Endodermal cell (in vitro differentiated cells): ENCODE data around the gene ABHD2. TPM values are rescaled to one million over a fixed set of nuclear protein-coding genes. Genes with fewer than 3 reads are reported as not detected.
A peak's percentile ranks its signal among the peaks of the same experiment; 100 is the strongest.

ENCODE experiments used
- DNase-seq: peaks from one replicate; pipeline ENCODE4 v3.0.0-alpha.2; 2017
- H3K27ac ChIP-seq: 2 replicates; pipeline ENCODE4 v1.5.1; 2013; ENCODE audit warnings: mild to moderate bottlenecking, low read depth, low read length, moderate library complexity
- H3K27me3 ChIP-seq: 2 replicates; pipeline ENCODE4 v1.6.1; 2013; ENCODE audit warnings: mild to moderate bottlenecking, low read length, moderate library complexity; ENCODE audit not compliant: insufficient read depth, control insufficient read depth, poor library complexity, severe bottlenecking
- H3K36me3 ChIP-seq: 2 replicates; pipeline ENCODE4 v1.7.0; 2013; ENCODE audit warnings: mild to moderate bottlenecking, low read length, moderate library complexity; ENCODE audit not compliant: control insufficient read depth, insufficient read depth
- H3K4me1 ChIP-seq: one replicate; pipeline ENCODE4 v1.7.0; 2013; ENCODE audit warnings: low read length; ENCODE audit not compliant: control insufficient read depth, insufficient read depth
- H3K4me3 ChIP-seq: 2 replicates; pipeline ENCODE4 v1.5.1; 2013; ENCODE audit warnings: mild to moderate bottlenecking, low read length, moderate library complexity
- H3K9ac ChIP-seq: 2 replicates; pipeline ENCODE4 v1.6.1; 2013; ENCODE audit warnings: mild to moderate bottlenecking, low read length, moderate library complexity; ENCODE audit not compliant: poor library complexity, severe bottlenecking; ENCODE audit errors: extremely low read depth
- H3K9me3 ChIP-seq: 2 replicates; pipeline ENCODE4 v1.6.1; 2013; ENCODE audit warnings: mild to moderate bottlenecking, low read length, moderate library complexity; ENCODE audit not compliant: control insufficient read depth
- H3K27ac Mint-ChIP-seq: 2 replicates; pipeline ENCODE4 v1.8.0; 2020; ENCODE audit warnings: mixed read lengths
- H3K27me3 Mint-ChIP-seq: 2 replicates; pipeline ENCODE4 v1.8.0; 2021; ENCODE audit warnings: mild to moderate bottlenecking, mixed read lengths; ENCODE audit not compliant: insufficient read depth
- H3K36me3 Mint-ChIP-seq: 2 replicates; pipeline ENCODE4 v1.8.0; 2020; ENCODE audit warnings: low read depth, mixed read lengths
- H3K4me1 Mint-ChIP-seq: 2 replicates; pipeline ENCODE4 v1.8.0; 2020; ENCODE audit warnings: mixed read lengths
- H3K4me3 Mint-ChIP-seq: 2 replicates; pipeline ENCODE4 v1.8.0; 2020; ENCODE audit warnings: mild to moderate bottlenecking, moderate library complexity, mixed read lengths
- H3K9me3 Mint-ChIP-seq: 2 replicates; pipeline ENCODE4 v1.8.0; 2020; ENCODE audit warnings: mild to moderate bottlenecking, mixed read lengths
- CTCF ChIP-seq: fragments of 200-600 bp; sonication (generic); conservative IDR thresholded peaks from 2 replicates; pipeline ENCODE4 v1.5.0; 2021; ENCODE audit warnings: antibody characterized with exemption, mild to moderate bottlenecking
- WGBS, 2 experiments: methylation state at CpG; one replicate each; pipeline versions ENCODE4 v1.1.5 to v1.1.7; 2013; ENCODE audit warnings: missing lambda C conversion rate in 2 of 2, mixed read lengths in 1 of 2; ENCODE audit not compliant: insufficient coverage in 1 of 2, insufficient read length in 1 of 2; 5-methylcytosine and 5-hydroxymethylcytosine counted together
- total RNA-seq, 2 donors: library from RNA; stranded (reverse); fragmentation: NEBNext Ultra II Directional in 1 of 2; extraction: Animal tissue kit (Norgen Biotek cat#: 25700) in 1 of 2; gene quantifications; 2 replicates in 1 of 2; 3 replicates in 1 of 2; pipeline ENCODE4 v1.2.1, GENCODE V29; 2021

The ABHD2 gene
- total RNA-seq, 2 donors from 2014 or later, result 24.1 to 26.0 TPM

- Mint-ChIP-seq H3K4me3 (no peak overlapping the region), H3K9me3 (no peaks in the 10 kb centered on the region), H3K27me3 (no peaks in the 10 kb centered on the region), H3K36me3 (peaks cover 2% of the 10 kb centered on the region), H3K27ac (no peak overlapping the region), H3K4me1 (peaks cover 26% of the 10 kb centered on the region)
- Histone ChIP-seq H3K9me3 (no peaks in the 10 kb centered on the region), H3K4me1 (peaks cover 19% of the 10 kb centered on the region), H3K27me3 (no peaks in the 10 kb centered on the region), H3K9ac (no peak overlapping the region), H3K36me3 (no peaks in the 10 kb centered on the region), H3K4me3 (no peak overlapping the region), H3K27ac (no peak overlapping the region)
- DNase-seq, result no peak
- TF ChIP-seq CTCF, result no peak
Measured at GRCh38 chr15:89168316-89168833, 80.1 kb downstream of the ABHD2 start.

GRCh38 chr15:89170364-89170763, 82.1 kb downstream of the ABHD2 start:
- Histone ChIP-seq H3K27ac (no peak overlapping the region), H3K9me3 (no peaks in the 10 kb centered on the region), H3K9ac (no peak overlapping the region), H3K27me3 (no peaks in the 10 kb centered on the region), H3K4me3 (no peak overlapping the region), H3K36me3 (no peaks in the 10 kb centered on the region), H3K4me1 (peaks cover 19% of the 10 kb centered on the region)
- no peak for TF ChIP-seq CTCF
- Mint-ChIP-seq H3K4me1 (peaks cover 24% of the 10 kb centered on the region), H3K36me3 (peaks cover 2% of the 10 kb centered on the region), H3K27ac (no peak overlapping the region), H3K9me3 (no peaks in the 10 kb centered on the region), H3K27me3 (no peaks in the 10 kb centered on the region), H3K4me3 (no peak overlapping the region)
- WGBS, 2 experiments, result 93 to 99% methylated on average over 3 of the region's 3 CpGs
- no peak for DNase-seq

- WGBS, 2 experiments, result 54 to 59% methylated on average over 10 to 12 of the region's 12 CpGs
- Histone ChIP-seq H3K4me1 (peaks cover 8% of the 10 kb centered on the region), H3K9ac (no peak overlapping the region), H3K9me3 (no peaks in the 10 kb centered on the region), H3K27me3 (no peaks in the 10 kb centered on the region), H3K27ac (no peak overlapping the region), H3K4me3 (no peak overlapping the region), H3K36me3 (no peaks in the 10 kb centered on the region)
- TF ChIP-seq CTCF, result peak; percentile 86
- Mint-ChIP-seq H3K9me3 (no peaks in the 10 kb centered on the region), H3K4me1 (peaks cover 15% of the 10 kb centered on the region), H3K27me3 (no peaks in the 10 kb centered on the region), H3K36me3 (peaks cover 3% of the 10 kb centered on the region), H3K4me3 (no peak overlapping the region), H3K27ac (no peak overlapping the region)
- peak; percentile 94 for DNase-seq
Measured at GRCh38 chr15:89171136-89172072, 83.1 kb downstream of the ABHD2 start.
